Panc1 (cell line): ENCODE data around the gene RARRES2. TPM values are rescaled to one million over a fixed set of nuclear protein-coding genes. Genes with fewer than 3 reads are reported as not detected.

Source experiments
- ATAC-seq: fragments of 200-7000 bp; cut with Tn5 transposase; 2 replicates; pipeline ENCODE4 v1.9.1; 2020; ENCODE audit warnings: mild to moderate bottlenecking, moderate library complexity
- BruUV-seq: library from RNA; stranded (reverse); fragments of 400-500 nt; replicated peaks from 2 replicates; lab custom pipeline; 2021; lab: Mats Ljungman, UMichigan
- CTCF ChIA-PET: fragments of 300-600 bp; sonication (Branson Sonifier 250); formaldehyde crosslinking; loops from one replicate; lab custom pipeline; 2022; ENCODE audit warnings: antibody characterized with exemption; lab: Charles Lee
- POLR2A ChIA-PET: fragments of 300-600 bp; sonication (Branson Sonifier 250); formaldehyde crosslinking; loops from one replicate; lab custom pipeline; 2022; ENCODE audit warnings: antibody characterized with exemption; lab: Charles Lee
- DNase-seq: peaks from one replicate; pipeline ENCODE4 v3.0.0-alpha.2; 2010; ENCODE audit warnings: low read depth, low spot score
- H3K27ac ChIP-seq: 2 replicates; pipeline ENCODE4 v1.5.1; 2011; ENCODE audit warnings: mild to moderate bottlenecking, low read length, inconsistent platforms
- H3K27me3 ChIP-seq: fragments of 200-500 bp; sonication (Bioruptor generic); 2 replicates; pipeline ENCODE4 v1.6.0; 2014; ENCODE audit warnings: low read length, inconsistent platforms; ENCODE audit not compliant: control insufficient read depth, insufficient read depth
- H3K36me3 ChIP-seq: fragments of 200-500 bp; sonication (Bioruptor generic); 2 replicates; pipeline ENCODE4 v1.5.1; 2014; ENCODE audit warnings: inconsistent platforms, mild to moderate bottlenecking, low read length, moderate library complexity; ENCODE audit not compliant: control insufficient read depth, insufficient read depth
- H3K4me1 ChIP-seq: 2 replicates; pipeline ENCODE4 v1.5.1; 2011; ENCODE audit warnings: inconsistent platforms, mild to moderate bottlenecking, low read length, moderate library complexity; ENCODE audit not compliant: control insufficient read depth, insufficient read depth
- H3K4me3 ChIP-seq, 2 experiments: 2 replicates each; pipeline ENCODE4 v1.5.1; 2011 to 2012; ENCODE audit warnings: low read depth in 2 of 2, low read length in 2 of 2, mild to moderate bottlenecking in 2 of 2, inconsistent platforms in 1 of 2, moderate library complexity in 1 of 2
- H3K9me3 ChIP-seq: fragments of 200-500 bp; sonication (Bioruptor generic); 2 replicates; pipeline ENCODE4 v1.5.1; 2014; ENCODE audit warnings: low read depth, mild to moderate bottlenecking, inconsistent platforms, low read length, moderate library complexity; ENCODE audit not compliant: control insufficient read depth, insufficient read depth
- CTCF ChIP-seq: fragments of 450-650 bp; IDR thresholded peaks from 2 replicates; pipeline ENCODE4 v1.5.1; 2017; ENCODE audit warnings: mild to moderate bottlenecking
- POLR2AphosphoS5 ChIP-seq: IDR thresholded peaks from 2 replicates; pipeline ENCODE4 v1.6.1; 2012; ENCODE audit warnings: mild to moderate bottlenecking, low read depth, low read length, moderate library complexity
- REST ChIP-seq, 2 experiments: IDR thresholded peaks; 2 replicates each; pipeline ENCODE4 v1.6.1; 2011 to 2012; ENCODE audit warnings: low read depth in 2 of 2, control low read depth in 1 of 2, low read length in 1 of 2, mild to moderate bottlenecking in 1 of 2, moderate library complexity in 1 of 2; ENCODE audit not compliant: insufficient read depth in 1 of 2
- SIN3A ChIP-seq: IDR thresholded peaks from 2 replicates; pipeline ENCODE4 v1.6.1; 2012; ENCODE audit warnings: low read depth, mild to moderate bottlenecking, low read length, moderate library complexity, borderline replicate concordance; ENCODE audit not compliant: insufficient read depth
- TCF7L2 ChIP-seq: IDR thresholded peaks from 2 replicates; pipeline ENCODE4 v1.6.1; 2011; ENCODE audit warnings: mild to moderate bottlenecking, low read depth, low read length, inconsistent platforms
- in situ Hi-C: cut with HindIII; loops from 2 replicates; pipeline ENCODE4 v1.10.0; 2016; ENCODE audit warnings: low sequenced_read_pairs, low pct_unique_long_range_greater_than_20kb
- intact Hi-C: fragments of 100-400 bp; cut with micrococcal nuclease; formaldehyde crosslinking; loops from one replicate; pipeline ENCODE4 v1.10.0; 2022; ENCODE audit not compliant: unreplicated experiment
- total RNA-seq: library from RNA; stranded (reverse); gene quantifications from one replicate; pipeline ENCODE4 v1.2.1, GENCODE V29; 2021; ENCODE audit not compliant: unreplicated experiment

Gene RARRES2
- total RNA-seq, 1 experiment from 2014 or later = 1.1 TPM

- no peak overlapping the region for H3K27ac ChIP-seq
- H3K4me3 ChIP-seq = no peak overlapping the region
- peaks cover 3% of the 10 kb centered on the region; the same call in 1 of the 2 replicates for H3K4me1 ChIP-seq
- no peak for DNase-seq
- TF ChIP-seq TCF7L2 = no peak
- no peak for TF ChIP-seq POLR2AphosphoS5
- TF ChIP-seq CTCF = no peak
- TF ChIP-seq SIN3A = no peak
- no peaks in the 10 kb centered on the region for H3K27me3 ChIP-seq
- peak; percentile 42; the same call in 1 of the 2 replicates for ATAC-seq
- ChIA-PET POLR2A (no interaction called here), CTCF (no interaction called here)
- no TSS peak for BruUV-seq
- intact Hi-C loops (no loop called here), in situ Hi-C loops (no loop called here)
- H3K9me3 ChIP-seq = peaks cover 9% of the 10 kb centered on the region; the same call in 1 of the 2 replicates
- no peaks in the 10 kb centered on the region for H3K36me3 ChIP-seq
Measured at GRCh38 chr7:150339409-150339809, 2.0 kb downstream of the RARRES2 start.

GRCh38 chr7:150338166-150338829 is 3.1 kb downstream of the RARRES2 start:
- ChIA-PET CTCF (no interaction called here), POLR2A (no interaction called here)
- peaks cover 3% of the 10 kb centered on the region; the same call in 1 of the 2 replicates for H3K4me1 ChIP-seq
- BruUV-seq = no TSS peak
- no peaks in the 10 kb centered on the region for H3K9me3 ChIP-seq
- no peak overlapping the region for H3K4me3 ChIP-seq
- no peaks in the 10 kb centered on the region for H3K36me3 ChIP-seq
- TF ChIP-seq REST (IDR thresholded peaks at IDR 0.05; ENCODE audit: insufficient read depth in 1 of 2, low read depth in 2 of 2, low read length in 1 of 2) (no peak), TCF7L2 (no peak), CTCF (no peak), SIN3A (no peak), POLR2AphosphoS5 (no peak)
- in situ Hi-C loops (no loop called here), intact Hi-C loops (no loop called here)
- no peak overlapping the region for H3K27ac ChIP-seq
- H3K27me3 ChIP-seq = no peaks in the 10 kb centered on the region
- DNase-seq (no peak), ATAC-seq (no peak)
